Memory B cell (primary cell): ENCODE results near the gene SETD5.

Source experiments
- ATAC-seq: fragments of 150-1000 bp; cut with Tn5 transposase; 2 replicates; pipeline ENCODE4 v1.10.0; 2021; ENCODE audit warnings: low read depth, mild to moderate bottlenecking, moderate library complexity
- DNase-seq, 2 donors: peaks; one replicate each; pipeline ENCODE4 v3.0.0; 2022; ENCODE audit warnings: low spot score in 2 of 2
- H3K27ac Mint-ChIP-seq: one replicate; pipeline ENCODE4 v1.8.0; 2022; ENCODE audit warnings: mild to moderate bottlenecking, moderate library complexity, mixed read lengths
- H3K27me3 Mint-ChIP-seq: one replicate; pipeline ENCODE4 v1.8.0; 2022; ENCODE audit warnings: mixed read lengths
- H3K36me3 Mint-ChIP-seq: one replicate; pipeline ENCODE4 v1.8.0; 2022; ENCODE audit warnings: mild to moderate bottlenecking, mixed read lengths
- H3K4me1 Mint-ChIP-seq: one replicate; pipeline ENCODE4 v1.8.0; 2022; ENCODE audit warnings: mixed read lengths
- H3K4me3 Mint-ChIP-seq: one replicate; pipeline ENCODE4 v1.8.0; 2022; ENCODE audit warnings: mild to moderate bottlenecking, moderate library complexity, mixed read lengths
- H3K9me3 Mint-ChIP-seq: one replicate; pipeline ENCODE4 v1.8.0; 2022; ENCODE audit warnings: mixed read lengths

SETD5 gene

GRCh38 chr3:9380014-9380413 is 17.4 kb upstream of the SETD5 start:
- no peaks in the 10 kb centered on the region for H3K9me3 Mint-ChIP-seq
- H3K4me3 Mint-ChIP-seq, result no peak overlapping the region
- peaks cover 25% of the 10 kb centered on the region for H3K36me3 Mint-ChIP-seq
- ATAC-seq (no peak), DNase-seq (no peak)
- peak overlapping the region; percentile 63 for H3K27ac Mint-ChIP-seq
- H3K4me1 Mint-ChIP-seq, result no peaks in the 10 kb centered on the region
- H3K27me3 Mint-ChIP-seq, result no peaks in the 10 kb centered on the region

GRCh38 chr3:9384141-9384828 is 13.1 kb upstream of the SETD5 start:
- Mint-ChIP-seq H3K4me1 (peaks cover 3% of the 10 kb centered on the region), H3K9me3 (no peaks in the 10 kb centered on the region), H3K36me3 (peaks cover 17% of the 10 kb centered on the region), H3K4me3 (no peak overlapping the region), H3K27me3 (no peaks in the 10 kb centered on the region), H3K27ac (peak overlapping the region; percentile 38)
- no peak for ATAC-seq
- DNase-seq, result no peak

DNA sequence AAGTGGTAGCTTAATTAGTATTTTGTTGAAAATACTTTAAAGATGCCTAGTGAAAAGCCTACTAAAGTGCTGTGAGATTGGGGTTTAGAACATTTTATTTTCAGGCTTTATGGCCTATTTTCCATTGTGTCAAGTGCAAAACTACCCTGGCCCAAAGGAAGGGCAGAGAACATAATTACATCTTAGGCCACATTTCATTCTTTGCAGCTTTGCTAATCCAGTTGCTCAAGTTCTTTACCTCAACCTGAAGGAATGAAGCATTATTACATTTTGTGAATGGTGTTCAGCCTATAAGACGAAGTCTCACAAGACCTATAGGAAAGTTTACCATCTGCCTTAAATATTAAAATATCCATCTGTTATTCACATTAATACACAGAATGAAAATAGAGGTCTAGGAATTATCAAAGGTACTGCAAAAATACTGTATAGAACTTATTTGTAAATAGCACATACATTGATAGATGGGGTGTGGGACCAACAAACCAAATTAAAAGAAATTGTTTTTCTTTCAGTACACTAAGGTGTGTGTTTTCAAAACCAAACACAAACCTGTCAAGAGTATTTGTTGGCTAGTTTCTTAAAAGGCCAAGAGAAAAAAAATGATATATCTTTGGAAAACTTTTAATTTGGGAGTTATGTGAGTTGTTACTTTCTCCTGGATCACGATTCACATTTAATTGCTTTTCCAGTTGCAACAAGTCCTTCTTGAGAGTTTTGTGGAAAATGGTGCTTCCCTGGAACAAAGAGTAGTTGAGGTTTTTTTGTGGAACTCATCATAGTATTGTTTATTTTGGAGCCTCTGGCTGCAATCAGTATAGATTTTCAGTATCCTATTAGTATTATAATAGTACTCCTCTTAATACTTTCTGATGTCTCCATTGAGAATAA is 12.0 kb upstream of the SETD5 start:
- no peak for DNase-seq
- Mint-ChIP-seq H3K4me3 (no peak overlapping the region), H3K27ac (peak overlapping the region; percentile 85), H3K4me1 (peaks cover 3% of the 10 kb centered on the region), H3K9me3 (no peaks in the 10 kb centered on the region), H3K27me3 (no peaks in the 10 kb centered on the region), H3K36me3 (peaks cover 16% of the 10 kb centered on the region)
- no peak for ATAC-seq

DNA sequence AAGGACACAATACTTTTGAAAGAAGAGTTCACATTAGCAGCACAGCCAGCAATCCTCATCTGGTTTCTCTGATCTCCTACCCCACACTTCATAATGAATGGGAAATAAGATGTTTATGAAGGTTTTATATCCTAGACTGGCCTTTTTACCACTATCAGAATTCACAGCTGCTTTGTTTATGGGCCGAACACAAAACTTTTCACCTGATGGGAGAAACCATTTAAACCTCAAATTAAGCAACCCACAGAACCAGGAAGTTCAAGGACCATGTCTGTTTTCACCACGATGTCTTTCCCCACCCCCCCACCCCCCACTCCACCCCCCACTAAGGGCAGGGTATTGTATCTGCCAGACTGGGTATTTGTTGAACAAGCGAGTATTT is 11.3 kb upstream of the SETD5 start:
- Mint-ChIP-seq H3K9me3 (no peaks in the 10 kb centered on the region), H3K36me3 (peaks cover 21% of the 10 kb centered on the region), H3K4me3 (no peak overlapping the region), H3K27ac (peak overlapping the region; percentile 85), H3K4me1 (peaks cover 5% of the 10 kb centered on the region), H3K27me3 (no peaks in the 10 kb centered on the region)
- DNase-seq (no peak), ATAC-seq (no peak)

DNA sequence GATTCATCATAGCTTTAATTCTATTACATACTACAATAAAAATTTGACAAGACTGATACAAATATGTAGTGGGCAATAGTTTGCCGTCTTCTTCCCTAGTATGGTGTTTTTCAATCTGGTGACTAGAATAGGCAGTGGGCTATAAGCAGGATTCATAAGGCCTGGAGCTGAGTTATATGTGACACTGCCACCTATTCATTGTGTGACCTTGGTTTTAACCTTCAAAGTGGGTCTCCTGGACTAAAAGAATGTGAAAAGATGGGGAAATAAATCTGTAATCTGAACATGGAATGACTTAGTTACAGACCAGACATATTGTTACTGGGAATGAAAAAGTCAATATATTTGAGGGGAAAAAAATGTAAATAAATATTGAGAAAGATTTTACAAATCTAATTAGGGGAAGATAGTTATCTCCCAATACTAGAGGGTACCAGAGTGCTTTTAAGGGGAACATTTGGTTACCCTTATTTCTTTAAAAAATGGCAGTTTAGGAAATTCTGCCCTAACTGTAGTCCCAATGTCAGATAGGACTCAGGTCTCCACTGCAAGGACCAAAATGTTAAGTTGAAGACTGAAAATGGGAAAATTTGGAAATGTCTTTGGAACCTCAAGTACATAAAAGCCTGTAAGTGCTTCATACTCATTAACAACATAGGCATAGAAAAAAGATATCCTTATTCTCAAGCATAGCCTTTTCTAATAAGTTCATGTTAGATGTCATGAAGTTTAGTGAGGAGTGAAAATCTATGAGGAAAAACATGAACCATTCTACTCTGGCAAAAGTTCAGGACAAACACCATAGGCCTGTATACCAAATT is 10.7 kb upstream of the SETD5 start:
- peaks cover 9% of the 10 kb centered on the region for H3K4me1 Mint-ChIP-seq
- H3K27ac Mint-ChIP-seq, result peak overlapping the region; percentile 85

DNA sequence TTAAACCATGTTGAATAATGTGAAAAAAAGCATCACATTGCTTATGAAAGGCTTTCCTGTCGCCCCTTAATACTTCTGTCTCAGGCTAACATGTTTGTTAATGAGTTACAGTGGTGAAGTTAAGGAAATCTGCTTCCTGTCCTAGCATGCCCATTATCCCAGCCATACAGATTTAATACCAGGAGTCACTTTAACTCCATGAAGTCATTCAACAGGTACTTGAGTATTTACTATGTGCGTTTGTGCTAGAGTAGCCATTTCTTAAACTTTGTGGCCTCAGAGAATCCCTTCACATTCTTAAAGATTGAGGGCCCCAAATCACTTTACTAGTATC is 10.1 kb upstream of the SETD5 start:
- H3K9me3 Mint-ChIP-seq, result no peaks in the 10 kb centered on the region
- ATAC-seq, result no peak
- no peak overlapping the region for H3K4me3 Mint-ChIP-seq

More for the DNA sequence above, 10.7 kb upstream of the SETD5 start:
- Mint-ChIP-seq H3K4me3 (no peak overlapping the region), H3K36me3 (peaks cover 25% of the 10 kb centered on the region), H3K27me3 (no peaks in the 10 kb centered on the region), H3K9me3 (no peaks in the 10 kb centered on the region)
- DNase-seq, result no peak
- no peak for ATAC-seq

DNA sequence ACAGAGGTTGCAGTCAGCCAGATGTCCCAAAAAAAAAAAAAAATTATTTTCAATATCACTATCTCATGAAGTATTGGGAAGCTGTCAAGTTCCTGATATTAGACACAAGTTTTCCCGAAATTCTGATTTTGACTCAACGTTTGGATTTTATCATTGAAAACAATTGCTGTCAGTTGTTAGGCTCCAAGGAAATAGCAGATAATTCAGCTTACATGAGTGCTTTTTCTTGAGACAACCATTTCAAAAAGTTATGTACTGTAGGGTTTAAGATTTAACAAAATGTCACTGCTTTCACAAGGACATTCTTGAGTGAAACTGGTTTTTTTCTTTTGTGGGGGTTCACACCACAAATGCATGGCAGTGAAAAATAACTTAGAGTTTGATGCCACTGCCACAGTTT is 9.3 kb upstream of the SETD5 start:
- DNase-seq, result no peak
- Mint-ChIP-seq H3K4me1 (peaks cover 11% of the 10 kb centered on the region), H3K27ac (no peak overlapping the region), H3K36me3 (peaks cover 31% of the 10 kb centered on the region), H3K9me3 (no peaks in the 10 kb centered on the region), H3K4me3 (no peak overlapping the region), H3K27me3 (no peaks in the 10 kb centered on the region)
- no peak for ATAC-seq

More for the DNA sequence above, 10.1 kb upstream of the SETD5 start:
- DNase-seq, result no peak
- no peak overlapping the region for H3K27ac Mint-ChIP-seq
- no peaks in the 10 kb centered on the region for H3K27me3 Mint-ChIP-seq
- H3K4me1 Mint-ChIP-seq, result peaks cover 11% of the 10 kb centered on the region
- H3K36me3 Mint-ChIP-seq, result peaks cover 29% of the 10 kb centered on the region

DNA sequence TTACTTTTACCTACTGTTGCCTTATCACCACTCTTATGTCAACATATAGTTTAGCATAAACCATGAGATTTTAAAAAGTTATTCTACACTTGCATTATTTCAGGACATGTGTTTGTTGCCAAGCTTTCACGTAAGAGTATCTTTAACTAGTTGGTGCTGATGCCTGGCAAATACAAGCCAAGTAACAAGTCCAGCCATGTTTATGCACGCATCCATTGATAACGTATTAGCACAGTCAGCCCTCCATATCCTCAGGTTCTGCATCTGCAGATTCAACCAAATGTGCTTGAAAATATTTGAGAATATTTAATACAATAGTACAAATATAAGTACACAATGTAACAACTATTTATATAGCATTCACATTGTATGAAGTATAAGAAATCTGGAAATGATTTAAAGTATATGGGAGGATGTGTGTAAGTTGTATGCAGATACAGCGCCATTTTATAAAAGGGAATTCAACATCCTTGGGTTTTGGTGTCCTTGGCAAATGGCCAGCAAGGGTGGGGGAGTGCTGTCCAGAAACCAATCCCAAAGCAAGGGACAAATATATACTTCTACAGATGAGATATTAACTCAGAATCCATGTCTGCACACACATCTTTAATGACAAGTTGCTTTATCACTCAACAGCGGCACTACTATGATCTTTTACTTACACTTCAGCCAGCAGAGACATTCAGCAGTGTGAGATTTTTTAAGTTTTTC is 8.7 kb upstream of the SETD5 start:
- no peak for DNase-seq
- H3K9me3 Mint-ChIP-seq, result no peaks in the 10 kb centered on the region
- no peak overlapping the region for H3K27ac Mint-ChIP-seq
- no peak overlapping the region for H3K4me3 Mint-ChIP-seq
- peaks cover 31% of the 10 kb centered on the region for H3K36me3 Mint-ChIP-seq
- H3K27me3 Mint-ChIP-seq, result no peaks in the 10 kb centered on the region
- no peak for ATAC-seq
- H3K4me1 Mint-ChIP-seq, result peaks cover 11% of the 10 kb centered on the region

- H3K4me3 Mint-ChIP-seq, result no peak overlapping the region
- H3K9me3 Mint-ChIP-seq, result no peaks in the 10 kb centered on the region
- ATAC-seq (no peak), DNase-seq (no peak)
- H3K4me1 Mint-ChIP-seq, result peaks cover 20% of the 10 kb centered on the region
- peaks cover 29% of the 10 kb centered on the region for H3K36me3 Mint-ChIP-seq
- no peaks in the 10 kb centered on the region for H3K27me3 Mint-ChIP-seq
- no peak overlapping the region for H3K27ac Mint-ChIP-seq
Measured at GRCh38 chr3:9390265-9390888, 7.0 kb upstream of the SETD5 start.

DNA sequence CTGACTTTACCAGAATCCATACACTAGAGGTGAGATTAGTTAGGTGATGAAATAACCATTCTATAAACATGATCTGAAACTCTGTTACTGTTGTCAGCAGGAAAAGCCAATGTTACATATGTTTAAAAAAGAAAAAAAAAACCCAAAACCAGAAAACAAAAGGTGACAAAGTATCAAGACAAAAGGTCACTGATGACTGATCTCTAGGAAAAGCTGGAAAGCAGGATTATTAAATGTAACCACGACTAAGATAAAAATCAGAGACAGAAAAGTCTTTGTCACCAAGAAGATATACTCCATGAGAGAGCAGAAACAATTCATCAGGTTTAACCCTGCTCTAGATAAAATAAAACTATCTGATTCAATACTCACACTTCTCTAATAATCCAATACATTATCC is 5.4 kb upstream of the SETD5 start:
- peaks cover 26% of the 10 kb centered on the region for H3K36me3 Mint-ChIP-seq

GRCh38 chr3:9395570-9396300 is 1.7 kb upstream of the SETD5 start:
- peak overlapping the region; percentile 97 for H3K4me3 Mint-ChIP-seq
- H3K27ac Mint-ChIP-seq, result peak overlapping the region; percentile 98
- H3K27me3 Mint-ChIP-seq, result no peaks in the 10 kb centered on the region
- no peaks in the 10 kb centered on the region for H3K9me3 Mint-ChIP-seq
- ATAC-seq (no peak), DNase-seq (no peak)
- peaks cover 19% of the 10 kb centered on the region for H3K36me3 Mint-ChIP-seq
- peaks cover 45% of the 10 kb centered on the region for H3K4me1 Mint-ChIP-seq

More for the DNA sequence above, 5.4 kb upstream of the SETD5 start:
- ATAC-seq, result no peak
- Mint-ChIP-seq H3K27ac (peak overlapping the region; percentile 83), H3K27me3 (no peaks in the 10 kb centered on the region), H3K4me3 (no peak overlapping the region), H3K9me3 (no peaks in the 10 kb centered on the region), H3K4me1 (peaks cover 25% of the 10 kb centered on the region)
- DNase-seq, result no peak

GRCh38 chr3:9396301-9396631 is 1.1 kb upstream of the SETD5 start:
- Mint-ChIP-seq H3K36me3 (peaks cover 16% of the 10 kb centered on the region), H3K4me1 (peaks cover 47% of the 10 kb centered on the region), H3K27ac (peak overlapping the region; percentile 98), H3K9me3 (no peaks in the 10 kb centered on the region), H3K27me3 (no peaks in the 10 kb centered on the region), H3K4me3 (peak overlapping the region; percentile 97)
- DNase-seq (no peak), ATAC-seq (peak; percentile 10)
